HK-2 (cell line): ENCODE data around the gene ZBED5.

Source experiments
- DNase-seq: peaks from one replicate; pipeline ENCODE4 v3.0.0-alpha.2; 2018; ENCODE audit not compliant: unreplicated experiment

ZBED5 gene

GRCh38 chr11:10878408-10879214 lies 20.8 kb upstream of the ZBED5 start:
- DNase-seq = no peak

GRCh38 chr11:10876158-10876557 lies 18.3 kb upstream of the ZBED5 start:
- no peak for DNase-seq

GRCh38 chr11:10875430-10876021 lies 17.7 kb upstream of the ZBED5 start:
- no peak for DNase-seq

- DNase-seq = no peak
Observed at GRCh38 chr11:10872097-10872496, 14.2 kb upstream of the ZBED5 start.

GRCh38 chr11:10868352-10868751 lies 10.5 kb upstream of the ZBED5 start:
- no peak for DNase-seq

- DNase-seq = peak; percentile 7
Observed at GRCh38 chr11:10866893-10867331, 9.1 kb upstream of the ZBED5 start.

- DNase-seq = no peak
Observed at GRCh38 chr11:10865837-10866270, 8.0 kb upstream of the ZBED5 start.

GRCh38 chr11:10864688-10865087 lies 6.8 kb upstream of the ZBED5 start:
- no peak for DNase-seq

- DNase-seq = no peak
Observed at GRCh38 chr11:10862446-10862845, 4.6 kb upstream of the ZBED5 start.

- no peak for DNase-seq
Observed at GRCh38 chr11:10861799-10862198, 3.9 kb upstream of the ZBED5 start.

- no peak for DNase-seq
Observed at GRCh38 chr11:10861047-10861446, 3.2 kb upstream of the ZBED5 start.

- DNase-seq = no peak
Observed at GRCh38 chr11:10858439-10859325, 829 bp upstream of the ZBED5 start.

- DNase-seq = no peak
Observed at GRCh38 chr11:10857459-10857708, 469 bp downstream of the ZBED5 start.

GRCh38 chr11:10856689-10857458 lies 979 bp downstream of the ZBED5 start:
- DNase-seq = peak; percentile 36

GRCh38 chr11:10855295-10855694 lies 2.6 kb downstream of the ZBED5 start:
- no peak for DNase-seq

GRCh38 chr11:10847960-10848860 lies 9.6 kb downstream of the ZBED5 start:
- DNase-seq = no peak

- no peak for DNase-seq
Observed at GRCh38 chr11:10846660-10847059, 11.2 kb downstream of the ZBED5 start.

- no peak for DNase-seq
Observed at GRCh38 chr11:10845589-10845988, 12.3 kb downstream of the ZBED5 start.

GRCh38 chr11:10844796-10845195 lies 13.1 kb downstream of the ZBED5 start:
- DNase-seq = no peak

GRCh38 chr11:10844356-10844755 lies 13.5 kb downstream of the ZBED5 start:
- DNase-seq = no peak

GRCh38 chr11:10838881-10839280 lies 19.0 kb downstream of the ZBED5 start:
- DNase-seq = no peak
